ENCODE data around the gene YPEL5. TPM values are rescaled to one million over a fixed set of nuclear protein-coding genes. Genes with fewer than 3 reads are reported as not detected.

The YPEL5 gene
- total and polyA plus RNA-seq, 9 donors, result 65.1 to 103 (median 81.6) TPM

GRCh38 chr2:30180226-30180625 is 33.4 kb downstream of the YPEL5 start:
- Histone ChIP-seq H3K27me3 (no peaks in the 10 kb centered on the region), H3K9me3 (no peaks in the 10 kb centered on the region), H3K36me3 (no peaks in the 10 kb centered on the region), H3K4me3 (no peak overlapping the region), H3K27ac (no peak overlapping the region), H3K4me1 (ENCODE audit: insufficient read depth) (peaks cover 7% of the 10 kb centered on the region)
- no peak for TF ChIP-seq POLR2A (IDR thresholded peaks at IDR 0.05)
- DNase-seq, result no peak
- WGBS, 3 donors, result 87 to 92% (median 89%) methylated on average over 3 of the region's 3 CpGs
- intact Hi-C loops (cut with DNase I), result no loop called here

- H3K4me3 ChIP-seq, result no peak overlapping the region
- intact Hi-C loops (cut with DNase I), result no loop called here
- TF ChIP-seq CTCF (IDR thresholded peaks at IDR 0.05) (no peak), POLR2A (IDR thresholded peaks at IDR 0.05) (no peak), EP300 (IDR thresholded peaks at IDR 0.05) (no peak)
- no peaks in the 10 kb centered on the region for H3K9me3 ChIP-seq
- H3K27ac ChIP-seq, result no peak overlapping the region
- peaks cover 7% of the 10 kb centered on the region for H3K4me1 ChIP-seq (ENCODE audit: insufficient read depth)
- no peaks in the 10 kb centered on the region for H3K36me3 ChIP-seq
- WGBS, 3 donors, result 77 to 88% (median 85%) methylated on average over 7 of the region's 7 CpGs
- DNase-seq, result no peak
- no peaks in the 10 kb centered on the region for H3K27me3 ChIP-seq
Measured at GRCh38 chr2:30181176-30181575, 34.4 kb downstream of the YPEL5 start.

GRCh38 chr2:30184035-30184434 is 37.2 kb downstream of the YPEL5 start:
- TF ChIP-seq CTCF (IDR thresholded peaks at IDR 0.05), result no peak
- Histone ChIP-seq H3K27ac (no peak overlapping the region), H3K9me3 (no peaks in the 10 kb centered on the region), H3K4me3 (no peak overlapping the region), H3K27me3 (no peaks in the 10 kb centered on the region), H3K4me1 (ENCODE audit: insufficient read depth) (peaks cover 2% of the 10 kb centered on the region), H3K36me3 (no peaks in the 10 kb centered on the region)
- 96 to 97% (median 97%) methylated on average over 5 of the region's 5 CpGs for WGBS, 3 donors
- intact Hi-C loops (cut with DNase I), result no loop called here
- DNase-seq, result no peak

GRCh38 chr2:30185178-30185577 is 38.4 kb downstream of the YPEL5 start:
- 72 to 87% (median 73%) methylated on average over 4 of the region's 4 CpGs for WGBS, 3 donors

GRCh38 chr2:30188292-30188691 is 41.5 kb downstream of the YPEL5 start:
- Histone ChIP-seq H3K27ac (no peak overlapping the region), H3K4me1 (ENCODE audit: insufficient read depth) (no peaks in the 10 kb centered on the region), H3K36me3 (no peaks in the 10 kb centered on the region), H3K27me3 (no peaks in the 10 kb centered on the region), H3K4me3 (no peak overlapping the region), H3K9me3 (no peaks in the 10 kb centered on the region)
- no peak for TF ChIP-seq EP300 (IDR thresholded peaks at IDR 0.05)
- no peak for TF ChIP-seq POLR2A (IDR thresholded peaks at IDR 0.05)
- TF ChIP-seq CTCF (IDR thresholded peaks at IDR 0.05), result no peak
- intact Hi-C loops (cut with DNase I), result no loop called here
- 82 to 86% (median 82%) methylated on average over 2 of the region's 2 CpGs for WGBS, 3 donors
- no peak for DNase-seq

More at GRCh38 chr2:30185178-30185577, 38.4 kb downstream of the YPEL5 start:
- H3K27ac ChIP-seq, result no peak overlapping the region
- TF ChIP-seq POLR2A (IDR thresholded peaks at IDR 0.05) (no peak), CTCF (IDR thresholded peaks at IDR 0.05) (no peak), EP300 (IDR thresholded peaks at IDR 0.05) (no peak)
- intact Hi-C loops (cut with DNase I), result no loop called here
- H3K4me1 ChIP-seq (ENCODE audit: insufficient read depth), result no peaks in the 10 kb centered on the region
- no peaks in the 10 kb centered on the region for H3K9me3 ChIP-seq
- H3K4me3 ChIP-seq, result no peak overlapping the region
- no peak for DNase-seq
- no peaks in the 10 kb centered on the region for H3K27me3 ChIP-seq
- no peaks in the 10 kb centered on the region for H3K36me3 ChIP-seq

Measured in ovary (tissue), 9 donors.